Stimulated activated CD8-positive, alpha-beta memory T cell treated with anti-CD3 and anti-CD28 coated beads, Interleukin-12 subunit alpha, Interleukin-12 subunit beta, amount 100 ng/mL, for 1 hour (primary cell): ENCODE data around the gene ARR3.
"Not testable (repeated sequence)": the region's sequence is repeated elsewhere in the genome, so short reads cannot be mapped to it uniquely, and the experiment has no call there.

ENCODE experiments used
- DNase-seq: peaks from one replicate; pipeline ENCODE4 v3.0.0-alpha.2; 2020; ENCODE audit warnings: low read depth

ARR3 gene

DNA sequence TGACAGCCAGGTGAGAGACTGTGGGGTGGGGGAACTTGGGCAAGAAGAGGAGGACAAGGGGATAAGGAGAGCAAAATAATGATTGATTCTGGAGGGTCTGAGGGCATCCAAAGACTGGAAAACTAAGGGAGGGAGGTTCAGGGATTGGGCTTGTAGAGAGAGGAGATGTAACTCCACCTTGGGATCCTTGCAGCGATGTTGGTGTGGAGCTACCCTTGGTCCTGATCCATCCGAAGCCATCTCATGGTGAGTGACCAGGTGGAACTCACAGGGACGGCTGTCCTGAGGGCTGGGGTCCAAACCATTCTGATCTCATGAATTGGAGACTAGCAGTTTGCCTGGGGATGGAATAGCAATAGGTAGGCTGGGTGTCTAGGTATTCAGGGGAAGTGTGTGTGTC, 12.4 kb downstream of the ARR3 start:
- DNase-seq, result no peak

DNA sequence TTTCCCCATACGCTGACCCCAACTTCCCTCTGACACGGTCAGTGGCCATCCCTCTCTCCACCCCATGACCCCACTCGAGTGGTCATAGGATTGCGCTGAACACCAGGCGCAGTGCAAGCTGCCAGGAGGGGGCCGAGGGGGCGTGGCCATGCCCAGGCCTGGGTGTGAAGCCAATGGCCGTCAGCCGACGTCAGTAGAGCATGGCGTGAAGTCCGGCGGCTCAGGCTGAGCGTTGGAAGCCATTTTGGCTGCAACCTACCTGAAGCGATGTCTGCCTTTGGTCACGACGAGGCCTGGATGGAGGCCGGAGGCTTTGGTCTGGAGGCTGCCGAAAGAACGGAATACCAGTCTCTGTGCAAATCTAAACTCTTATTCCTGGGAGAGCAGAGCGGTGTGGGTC, 13.8 kb downstream of the ARR3 start, which contains the start of gene RAB41:
Gene RAB41, plus strand, starts transcription at position 222 of the 400 bp plus-strand sequence. Its CDS starts 46 bp downstream, at position 268.
- no peak for DNase-seq

DNA sequence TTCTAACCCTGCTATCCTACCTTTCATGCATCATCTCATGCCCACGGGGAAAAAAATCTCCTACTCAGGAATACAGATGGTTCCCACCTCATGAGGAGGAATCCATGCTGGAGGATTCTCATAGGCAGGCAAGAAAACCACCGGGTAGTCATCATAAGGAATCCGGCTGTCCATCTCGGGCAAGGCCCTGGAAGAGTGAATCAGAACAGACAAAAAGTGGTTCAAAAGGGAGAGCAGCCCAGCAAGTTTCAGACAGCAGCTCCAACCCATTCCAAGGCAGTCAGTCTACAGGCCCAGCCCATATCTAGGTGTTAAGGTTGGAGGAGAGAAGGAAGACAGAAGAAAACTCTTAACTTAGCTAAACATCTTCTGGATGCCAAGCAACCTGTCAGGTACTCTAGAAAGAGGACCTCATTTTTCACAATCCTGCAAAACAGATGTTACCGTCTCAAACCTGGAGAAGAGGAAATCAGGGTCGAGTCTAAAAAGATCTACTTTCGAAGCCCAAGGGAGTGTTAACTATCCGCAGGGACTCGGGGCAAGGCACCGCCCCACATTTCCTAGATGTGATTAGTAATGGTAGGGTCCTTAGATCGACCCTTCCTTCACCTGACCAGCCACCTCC, 21.1 kb downstream of the ARR3 start:
- no peak for DNase-seq

DNA sequence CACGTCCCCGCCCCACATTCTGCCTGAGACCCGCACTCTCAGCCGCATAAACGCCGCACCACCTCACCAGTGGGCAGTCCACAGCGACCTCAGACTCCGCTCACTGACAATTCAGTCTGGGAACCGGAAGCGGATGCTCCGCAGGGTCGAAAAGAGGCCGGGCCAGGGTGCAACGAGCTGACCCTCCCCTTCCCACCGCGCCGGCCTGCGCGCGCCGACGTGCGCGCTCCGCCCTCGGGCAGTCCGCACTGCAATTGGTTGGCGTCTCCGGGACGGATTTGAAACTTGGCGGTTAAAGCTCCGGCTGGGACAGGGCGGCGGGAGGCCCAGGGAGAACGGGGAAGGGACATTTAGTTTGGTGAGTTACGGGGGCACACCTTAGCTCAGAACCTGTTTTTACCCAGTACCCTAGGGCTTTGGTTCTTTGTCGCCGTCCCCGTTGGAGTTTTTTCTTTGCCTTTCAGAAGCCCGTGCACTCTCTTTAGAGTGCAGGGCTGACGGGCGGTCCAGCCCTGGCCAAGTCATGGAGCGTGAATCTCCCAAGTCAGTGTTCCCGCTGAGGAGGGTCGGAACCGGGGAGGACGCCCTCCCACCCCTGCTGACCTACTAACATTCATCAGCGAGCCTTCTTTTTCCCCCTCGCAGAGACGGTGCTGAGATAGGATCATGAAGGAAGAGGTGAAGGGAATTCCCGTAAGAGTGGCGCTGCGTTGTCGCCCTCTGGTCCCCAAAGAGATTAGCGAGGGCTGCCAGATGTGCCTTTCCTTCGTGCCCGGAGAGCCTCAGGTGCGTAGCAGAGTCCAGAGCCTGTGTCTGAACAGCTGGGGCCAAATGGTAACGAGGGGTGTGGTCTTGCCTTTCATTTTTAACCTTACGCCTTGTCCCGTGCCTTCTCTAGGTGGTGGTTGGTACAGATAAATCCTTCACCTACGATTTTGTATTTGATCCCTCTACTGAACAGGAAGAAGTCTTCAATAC, 21.9 kb downstream of the ARR3 start, which contains the start of the genes KIF4A and PDZD11:
Gene KIF4A, plus strand, starts transcription at position 312 of the 978 bp plus-strand sequence. Its CDS starts 355 bp downstream, at position 667.
Gene PDZD11, minus strand, starts transcription at position 135 of the 978 bp plus-strand sequence. CDS start 586 bp downstream, outside the sequence.
- DNase-seq, result peak; percentile 58

DNA sequence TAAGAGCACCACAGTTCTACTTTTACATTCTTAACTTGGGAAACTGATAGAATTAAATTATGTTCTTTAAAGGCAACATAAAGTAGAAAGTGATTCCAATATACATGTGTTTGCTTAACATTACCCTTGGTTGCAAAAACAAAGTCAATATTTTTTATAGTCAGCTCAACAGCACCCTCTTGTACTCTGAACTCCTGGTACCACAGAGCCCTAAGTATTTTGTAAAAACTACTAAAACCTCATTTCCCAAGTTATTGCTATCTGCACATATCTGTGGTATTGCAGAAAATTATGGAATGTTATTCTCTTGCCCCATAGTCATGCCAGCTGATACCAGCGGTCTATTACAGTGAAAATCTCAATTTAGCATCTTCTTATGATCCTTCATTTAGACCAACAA, 24.7 kb downstream of the ARR3 start:
- no peak for DNase-seq

DNA sequence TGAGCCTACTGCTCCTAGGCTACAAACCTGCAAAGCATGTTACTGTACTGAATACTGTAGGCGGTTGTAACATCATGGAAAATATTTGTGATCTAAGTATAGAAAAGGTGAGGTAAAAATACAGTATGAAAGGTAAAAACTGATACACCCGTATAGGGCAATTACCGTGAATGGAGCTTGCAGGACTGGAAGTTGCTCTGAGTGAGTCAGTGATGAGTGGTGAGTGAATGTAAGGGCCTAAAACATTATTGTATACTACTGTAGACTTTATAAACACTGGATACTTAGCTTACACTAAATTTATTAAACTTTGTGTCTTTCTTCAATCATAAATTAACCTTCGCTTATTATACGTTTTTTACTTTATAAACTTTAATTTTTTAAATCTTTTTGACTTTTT, 25.5 kb downstream of the ARR3 start:
- no peak for DNase-seq

DNA sequence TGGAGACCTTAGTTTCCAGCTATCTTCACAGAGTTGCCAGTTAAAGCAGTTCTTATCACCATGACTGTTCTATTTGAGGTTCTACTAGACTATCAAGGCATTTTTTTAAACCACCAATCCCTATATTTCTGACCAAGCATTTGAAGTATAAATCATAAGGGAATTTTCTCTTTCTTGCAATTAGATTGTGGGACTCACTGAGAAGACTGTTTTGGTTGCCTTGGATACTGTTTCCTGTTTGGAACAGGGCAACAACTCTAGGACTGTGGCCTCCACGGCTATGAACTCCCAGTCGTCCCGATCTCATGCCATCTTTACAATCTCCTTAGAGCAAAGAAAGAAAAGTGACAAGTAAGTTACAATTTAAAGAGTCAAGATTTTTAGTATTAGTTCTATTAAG, 33.6 kb downstream of the ARR3 start:
- no peak for DNase-seq

DNA sequence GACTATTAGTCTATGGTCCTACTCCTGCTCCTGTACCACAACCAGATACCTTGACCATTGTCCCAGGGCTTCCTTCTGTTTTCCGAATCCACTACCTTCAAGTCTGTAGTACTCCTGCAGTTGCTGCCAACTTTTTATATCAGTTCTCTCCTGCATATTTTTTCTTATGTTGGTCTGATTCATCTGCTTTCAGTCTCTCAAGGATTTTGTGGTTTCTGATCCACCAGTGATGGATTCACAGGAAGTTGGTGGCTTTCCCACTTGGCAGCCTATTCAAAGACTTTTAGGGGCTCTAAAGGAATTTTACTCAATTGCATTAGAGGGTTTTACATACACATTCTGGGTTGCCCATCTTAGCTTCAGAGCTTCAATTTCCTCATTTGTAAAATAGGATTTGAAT, 45.4 kb downstream of the ARR3 start:
- no peak for DNase-seq

DNA sequence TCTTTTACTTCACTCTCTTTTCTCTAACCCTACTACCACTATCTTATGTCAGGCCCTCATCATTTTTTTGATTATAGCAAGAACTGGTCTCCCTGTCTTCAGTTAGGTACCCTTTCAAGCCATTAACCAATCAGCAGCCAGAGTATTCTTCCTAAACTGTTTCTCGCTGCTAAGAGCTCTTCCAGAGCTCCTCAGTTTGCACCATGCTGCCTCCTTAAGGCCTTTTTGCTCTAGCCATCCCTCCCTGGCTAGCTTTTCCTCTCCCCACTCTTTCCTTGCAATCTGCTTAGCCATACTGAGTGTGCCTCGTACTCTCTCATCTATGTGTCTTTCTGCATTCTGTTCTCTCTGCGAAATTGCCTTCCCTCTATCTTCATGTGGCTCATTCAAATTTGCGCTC, 54.6 kb downstream of the ARR3 start:
- no peak for DNase-seq

DNA sequence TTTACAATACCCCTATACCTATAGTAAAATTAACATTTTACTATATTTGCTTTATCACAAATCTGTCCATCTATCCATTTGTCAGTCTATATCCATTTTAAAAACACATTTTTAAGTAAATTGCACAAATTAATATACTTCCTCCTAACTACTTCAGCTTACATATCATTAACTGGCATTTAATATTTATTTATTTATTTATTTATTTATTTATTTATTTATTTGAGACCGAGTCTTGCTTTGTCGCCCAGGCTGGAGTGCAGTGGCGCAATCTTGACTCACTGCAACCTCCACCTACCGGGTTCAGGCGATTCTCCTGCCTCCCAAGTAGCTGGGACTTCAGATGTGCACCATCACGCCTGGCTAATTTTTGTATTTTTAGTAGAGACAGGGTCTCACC, 55.5 kb downstream of the ARR3 start:
- DNase-seq, result not testable (repeated sequence)

DNA sequence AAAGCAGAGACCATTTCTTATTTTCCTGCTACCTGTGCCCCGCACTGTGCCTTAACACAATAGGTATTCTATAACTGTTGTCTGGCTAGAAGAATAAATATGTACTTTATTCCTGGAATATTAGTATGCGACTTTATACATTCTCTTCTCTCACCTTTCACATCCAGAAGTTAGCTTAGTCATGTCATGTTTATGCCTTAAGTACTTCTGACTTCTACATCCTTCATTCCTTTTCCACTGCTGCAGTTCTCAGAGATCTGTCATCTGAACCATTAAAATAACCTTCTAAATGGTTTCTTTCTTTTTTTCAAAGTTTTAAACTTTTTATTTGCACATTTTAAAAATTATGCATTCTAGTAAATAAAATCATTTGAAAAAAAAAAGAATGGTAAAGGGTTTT, 56.2 kb downstream of the ARR3 start:
- no peak for DNase-seq

DNA sequence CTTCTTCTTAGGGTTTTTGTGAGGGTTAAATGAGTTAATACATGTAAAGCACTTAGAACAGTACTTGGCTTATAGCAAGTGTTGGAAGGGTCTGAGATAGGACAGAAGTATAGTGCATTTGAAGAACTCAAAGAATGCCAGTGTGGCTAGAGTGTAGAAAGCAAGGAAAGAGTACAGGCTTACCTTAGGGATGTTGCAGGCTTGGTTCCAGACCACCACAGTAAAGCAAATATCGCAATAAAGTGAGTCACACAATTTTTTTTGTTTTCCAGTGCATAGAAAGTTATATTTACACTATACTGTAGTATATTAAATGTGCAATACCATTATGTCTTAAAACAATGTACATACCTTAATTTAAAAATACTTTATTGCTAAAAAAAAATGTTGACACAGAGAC, 63.0 kb downstream of the ARR3 start:
- DNase-seq, result no peak
